ENCODE results near the gene THRSP. TPM values are rescaled to one million over a fixed set of nuclear protein-coding genes. Genes with fewer than 3 reads are reported as not detected.
"Not testable (repeated sequence)": the region's sequence is repeated elsewhere in the genome, so short reads cannot be mapped to it uniquely, and the experiment has no call there.

Gene THRSP
- total and polyA plus RNA-seq, 9 donors: 0.18 to 1.1 (median 0.40) TPM; not detected in 6

DNA sequence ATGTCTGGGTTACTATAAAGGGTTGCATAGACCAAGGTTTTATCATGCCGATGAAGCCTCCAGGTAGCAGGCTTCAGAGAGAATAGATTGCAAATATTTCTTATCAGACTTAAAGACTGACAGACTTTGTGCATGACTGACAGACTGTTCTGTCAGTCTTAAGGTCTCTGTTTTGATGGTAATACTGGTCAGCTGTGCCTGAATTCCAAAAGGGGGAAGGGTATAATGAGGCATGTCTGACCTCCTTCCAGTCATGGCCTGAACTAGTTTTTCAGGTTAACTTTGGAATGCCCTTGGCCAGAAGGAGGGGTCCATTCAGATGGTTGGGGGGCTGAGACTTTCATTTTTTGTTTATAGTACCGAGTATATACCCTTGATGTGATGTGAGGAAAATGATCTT is 35.9 kb upstream of the THRSP start:
- no peaks in the 10 kb centered on the region for H3K27me3 ChIP-seq
- no peaks in the 10 kb centered on the region for H3K36me3 ChIP-seq
- H3K4me1 ChIP-seq (ENCODE audit: insufficient read depth): peaks cover 4% of the 10 kb centered on the region
- TF ChIP-seq POLR2A (IDR thresholded peaks at IDR 0.05): no peak
- no peak for TF ChIP-seq EP300 (IDR thresholded peaks at IDR 0.05)
- TF ChIP-seq, protein P1, sequence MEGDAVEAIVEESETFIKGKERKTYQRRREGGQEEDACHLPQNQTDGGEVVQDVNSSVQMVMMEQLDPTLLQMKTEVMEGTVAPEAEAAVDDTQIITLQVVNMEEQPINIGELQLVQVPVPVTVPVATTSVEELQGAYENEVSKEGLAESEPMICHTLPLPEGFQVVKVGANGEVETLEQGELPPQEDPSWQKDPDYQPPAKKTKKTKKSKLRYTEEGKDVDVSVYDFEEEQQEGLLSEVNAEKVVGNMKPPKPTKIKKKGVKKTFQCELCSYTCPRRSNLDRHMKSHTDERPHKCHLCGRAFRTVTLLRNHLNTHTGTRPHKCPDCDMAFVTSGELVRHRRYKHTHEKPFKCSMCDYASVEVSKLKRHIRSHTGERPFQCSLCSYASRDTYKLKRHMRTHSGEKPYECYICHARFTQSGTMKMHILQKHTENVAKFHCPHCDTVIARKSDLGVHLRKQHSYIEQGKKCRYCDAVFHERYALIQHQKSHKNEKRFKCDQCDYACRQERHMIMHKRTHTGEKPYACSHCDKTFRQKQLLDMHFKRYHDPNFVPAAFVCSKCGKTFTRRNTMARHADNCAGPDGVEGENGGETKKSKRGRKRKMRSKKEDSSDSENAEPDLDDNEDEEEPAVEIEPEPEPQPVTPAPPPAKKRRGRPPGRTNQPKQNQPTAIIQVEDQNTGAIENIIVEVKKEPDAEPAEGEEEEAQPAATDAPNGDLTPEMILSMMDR (IDR thresholded peaks at IDR 0.05): no peak
- no peak for DNase-seq
- H3K27ac ChIP-seq: no peak overlapping the region
- no peaks in the 10 kb centered on the region for H3K9me3 ChIP-seq
- WGBS, 3 donors: 91 to 93% (median 92%) methylated on average over 2 of the region's 2 CpGs
- no peak overlapping the region for H3K4me3 ChIP-seq
- intact Hi-C loops (cut with DNase I): no loop called here

DNA sequence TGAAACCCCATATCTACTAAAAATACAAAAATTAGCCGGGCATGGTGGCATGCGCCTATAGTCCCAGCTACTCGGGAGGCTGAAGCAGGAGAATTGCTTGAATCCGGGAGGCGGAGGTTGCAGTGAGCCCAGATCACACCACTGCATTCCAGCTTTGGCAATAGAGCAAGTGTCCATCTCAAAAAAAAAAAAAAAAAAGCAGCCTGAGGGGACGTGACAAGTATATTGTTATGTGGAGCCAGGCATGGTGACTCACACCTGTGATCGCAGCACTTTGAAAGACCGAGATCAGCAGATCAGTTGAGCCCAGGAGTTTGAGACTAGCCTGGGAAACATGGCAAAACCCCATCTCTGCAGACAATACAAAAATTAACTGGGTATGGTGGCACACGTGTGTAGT is 35.2 kb upstream of the THRSP start:
- DNase-seq; intact Hi-C loops (cut with DNase I); H3K27me3 ChIP-seq; H3K4me1 ChIP-seq (ENCODE audit: insufficient read depth); H3K4me3 ChIP-seq; H3K9me3 ChIP-seq; H3K36me3 ChIP-seq; H3K27ac ChIP-seq: not testable (repeated sequence)
- WGBS, 3 donors: 85 to 91% (median 87%) methylated on average over 9 of the region's 9 CpGs

DNA sequence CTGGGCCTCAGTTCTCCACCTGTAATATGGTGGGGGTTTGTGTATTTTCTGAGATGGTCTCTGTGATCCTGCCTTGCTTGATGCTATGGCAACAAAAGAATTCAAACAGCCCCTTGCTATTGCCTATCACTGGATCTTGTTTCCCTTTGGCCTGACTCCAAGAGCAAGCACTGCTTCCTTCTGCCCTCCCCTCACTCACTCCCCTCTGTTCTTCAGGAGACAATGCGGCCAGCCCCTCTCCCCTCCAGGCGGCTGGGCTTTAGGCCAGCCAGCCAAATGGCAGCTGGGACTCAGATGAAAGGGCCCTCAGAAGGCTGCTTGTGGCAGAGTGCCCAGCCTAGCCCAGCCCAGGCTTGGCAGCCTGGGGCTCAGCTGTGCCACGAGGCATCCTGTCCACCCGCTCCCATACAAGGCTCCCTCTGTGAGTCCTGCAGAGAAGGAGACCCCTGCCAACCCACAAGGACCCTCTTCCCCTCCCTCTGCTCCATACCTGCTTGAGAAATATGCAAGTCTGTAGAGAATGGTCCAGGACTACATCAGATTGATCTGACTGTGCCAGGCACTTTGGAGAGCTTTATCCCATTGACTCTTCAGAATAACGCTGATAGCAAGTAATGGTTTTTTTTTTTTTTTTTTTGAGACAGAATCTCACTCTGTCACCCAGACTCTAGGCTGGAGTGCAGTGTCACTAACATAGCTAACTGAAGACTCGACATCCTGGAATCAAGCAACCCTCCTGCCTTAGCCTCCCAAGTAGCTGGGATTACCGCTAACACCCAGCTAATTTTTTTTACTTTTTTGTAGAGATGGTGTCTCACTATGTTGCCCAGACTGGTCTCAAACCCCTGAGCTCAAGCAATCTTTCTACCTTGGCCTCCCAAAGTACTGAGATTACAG is 33.0 kb upstream of the THRSP start:
- intact Hi-C loops (cut with DNase I): loop anchor here in 1 of 4 donors (5.0 kb wide), 1 partner anchor 1642 kb away; no protein-coding TSS in a partner anchor
- DNase-seq: peak in 3 of 5 donors; percentile 34 to 47 (median 39)
- WGBS, 3 donors: 28 to 41% (median 31%) methylated on average over 7 of the region's 7 CpGs

DNA sequence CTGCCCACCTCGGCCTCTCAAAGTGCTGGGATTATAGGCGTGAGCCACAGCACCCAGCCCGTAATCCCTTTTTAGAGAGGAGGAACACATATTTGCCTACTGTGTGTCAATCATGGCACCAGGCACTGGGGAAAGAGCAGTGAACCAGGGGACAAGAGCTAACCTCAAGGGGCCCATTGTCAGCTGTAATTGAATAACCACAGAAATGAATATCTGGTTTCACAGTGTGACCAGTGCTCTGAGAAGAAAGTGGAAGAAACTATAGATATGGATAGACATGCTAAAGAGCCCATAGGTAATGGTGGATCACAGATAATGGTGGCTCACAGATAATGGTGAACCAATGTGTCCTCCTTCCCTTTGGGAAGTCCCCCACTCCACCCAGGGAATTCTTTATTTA is 32.0 kb upstream of the THRSP start:
- Histone ChIP-seq H3K27me3 (no peaks in the 10 kb centered on the region), H3K4me3 (no peak overlapping the region), H3K9me3 (no peaks in the 10 kb centered on the region), H3K36me3 (no peaks in the 10 kb centered on the region), H3K27ac (no peak overlapping the region), H3K4me1 (ENCODE audit: insufficient read depth) (peaks cover 4% of the 10 kb centered on the region)
- intact Hi-C loops (cut with DNase I): loop anchor here in 1 of 4 donors (5.0 kb wide), 1 partner anchor 1641 kb away; no protein-coding TSS in a partner anchor
- WGBS, 3 donors: 92 to 98% (median 97%) methylated on average over 3 of the region's 3 CpGs
- no peak for TF ChIP-seq EP300 (IDR thresholded peaks at IDR 0.05)
- no peak for TF ChIP-seq POLR2A (IDR thresholded peaks at IDR 0.05)
- TF ChIP-seq, protein P1 (IDR thresholded peaks at IDR 0.05): no peak
- DNase-seq: no peak

More for the DNA sequence above, 33.0 kb upstream of the THRSP start:
- Histone ChIP-seq H3K36me3 (no peaks in the 10 kb centered on the region), H3K4me3 (no peak overlapping the region), H3K27me3 (no peaks in the 10 kb centered on the region), H3K4me1 (ENCODE audit: insufficient read depth) (peaks cover 4% of the 10 kb centered on the region), H3K27ac (no peak overlapping the region), H3K9me3 (no peaks in the 10 kb centered on the region)
- no peak for TF ChIP-seq POLR2A (IDR thresholded peaks at IDR 0.05)

DNA sequence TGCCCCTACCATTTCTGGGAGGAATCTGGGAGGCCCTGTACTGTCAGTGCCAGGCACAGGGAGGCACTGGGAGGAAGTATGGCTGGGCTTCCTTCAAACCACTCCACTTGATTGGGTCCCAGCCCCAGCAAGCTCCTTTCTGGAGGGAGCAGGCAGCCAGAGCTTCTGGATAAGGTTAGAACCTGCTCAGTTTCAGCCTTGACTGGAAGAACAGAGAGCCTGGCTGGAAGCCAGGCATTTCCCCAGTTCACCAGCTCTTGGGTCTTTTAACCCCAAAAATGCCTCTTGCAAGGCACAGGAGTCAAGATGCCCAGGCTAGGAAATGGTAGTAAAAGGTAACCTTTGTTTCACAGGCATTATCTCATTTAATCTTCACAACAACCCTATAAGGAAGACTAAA is 31.6 kb upstream of the THRSP start:
- no peak overlapping the region for H3K4me3 ChIP-seq
- no peak for TF ChIP-seq POLR2A (IDR thresholded peaks at IDR 0.05)
- no peak for TF ChIP-seq EP300 (IDR thresholded peaks at IDR 0.05)
- TF ChIP-seq, protein P1 (IDR thresholded peaks at IDR 0.05): no peak
- DNase-seq: no peak
- peaks cover 4% of the 10 kb centered on the region for H3K4me1 ChIP-seq (ENCODE audit: insufficient read depth)
- no peak overlapping the region for H3K27ac ChIP-seq
- H3K9me3 ChIP-seq: no peaks in the 10 kb centered on the region
- H3K27me3 ChIP-seq: no peaks in the 10 kb centered on the region
- H3K36me3 ChIP-seq: no peaks in the 10 kb centered on the region
- intact Hi-C loops (cut with DNase I): loop anchor here in 1 of 4 donors (5.0 kb wide), 1 partner anchor 1640 kb away; no protein-coding TSS in a partner anchor
